GM12878 (cell line): ENCODE measurements around the gene BDH2. TPM values are rescaled to one million over a fixed set of nuclear protein-coding genes. Genes with fewer than 3 reads are reported as not detected.

Experiments used
- ATF7 ChIP-seq: fragments of 450-650 bp; IDR thresholded peaks from 2 replicates; pipeline ENCODE4 v1.6.1; 2016; ENCODE audit warnings: low read depth, mild to moderate bottlenecking
- BACH1 ChIP-seq: fragments of 450-650 bp; IDR thresholded peaks from 2 replicates; pipeline ENCODE4 v1.6.1; 2017; ENCODE audit warnings: mild to moderate bottlenecking, borderline replicate concordance
- EGR1 ChIP-seq, 2 experiments: IDR thresholded peaks; 1 replicate in 1 of 2; 2 replicates in 1 of 2; pipeline ENCODE4 v1.6.1; 2011 to 2012; ENCODE audit warnings: low read depth in 2 of 2, low read length in 2 of 2, borderline replicate concordance in 1 of 2, mild to moderate bottlenecking in 1 of 2, moderate library complexity in 1 of 2
- NR2C2 ChIP-seq: IDR thresholded peaks from 2 replicates; pipeline ENCODE4 v1.6.1; 2011; ENCODE audit warnings: borderline replicate concordance, low read depth; ENCODE audit not compliant: control insufficient read depth, insufficient read length
- POLR2AphosphoS5 ChIP-seq: IDR thresholded peaks from 2 replicates; pipeline ENCODE4 v1.6.1; 2011; ENCODE audit warnings: mild to moderate bottlenecking, low read length, inconsistent platforms
- RCOR1 ChIP-seq: conservative IDR thresholded peaks from 2 replicates; pipeline ENCODE4 v1.6.1; 2012; ENCODE audit warnings: low read depth, low read length, improper control_type of control experiment
- STAT3 ChIP-seq: IDR thresholded peaks from 2 replicates; pipeline ENCODE4 v1.6.1; 2011; ENCODE audit warnings: low read depth, low read length, improper control_type of control experiment
- WRNIP1 ChIP-seq: IDR thresholded peaks from 2 replicates; pipeline ENCODE4 v1.6.1; 2011; ENCODE audit warnings: low read depth, low read length, improper control_type of control experiment, borderline replicate concordance
- YBX1 ChIP-seq: fragments of 450-650 bp; IDR thresholded peaks from 2 replicates; pipeline ENCODE4 v1.6.1; 2016; ENCODE audit warnings: antibody characterized with exemption
- polyA plus RNA-seq, 11 experiments: library from polyadenylated mRNA; depleted of rRNA in 4 of 11; unstranded in 6 of 11; stranded (reverse) in 5 of 11; fragments of >200 nt; fragmentation: Nextera tagmentation in 4 of 11; fragmentation: Illumina TruSeq in 1 of 11; extraction: Ambion mirVana in 4 of 11; extraction: Trizol in 1 of 11; gene quantifications; 1 replicate in 1 of 11; 2 replicates in 10 of 11; pipeline versions ENCODE4 v1.2.1 to v1.2.3, GENCODE V29; 2011 to 2016; ENCODE audit warnings: inconsistent platforms in 2 of 11, missing spikeins in 2 of 11, low read depth in 1 of 11
- total RNA-seq, 4 experiments: library from RNA; depleted of rRNA in 3 of 4; stranded (reverse); fragments of >200 nt in 3 of 4; fragmentation: Illumina TruSeq in 1 of 4; extraction: Trizol in 1 of 4; gene quantifications; 2 replicates each; pipeline versions ENCODE4 v1.2.1 to v1.2.3, GENCODE V29; 2013 to 2021
- TF ChIP-seq, protein P1 (sequence below): IDR thresholded peaks from 2 replicates; pipeline ENCODE4 v1.6.1; 2012; ENCODE audit warnings: low read depth, low read length, improper control_type of control experiment
- TF ChIP-seq, protein P2 (sequence below): fragments of 150-350 bp; IDR thresholded peaks from 2 replicates; pipeline ENCODE4 v1.6.1; 2016; ENCODE audit warnings: low read depth, low read length

Gene BDH2
- total and polyA plus RNA-seq, 10 of the 15 experiments (the other 5 are each of a cell fraction or from before 2014, with no cell fraction given) = 20.9 to 47.3 (median 33.5) TPM

DNA sequence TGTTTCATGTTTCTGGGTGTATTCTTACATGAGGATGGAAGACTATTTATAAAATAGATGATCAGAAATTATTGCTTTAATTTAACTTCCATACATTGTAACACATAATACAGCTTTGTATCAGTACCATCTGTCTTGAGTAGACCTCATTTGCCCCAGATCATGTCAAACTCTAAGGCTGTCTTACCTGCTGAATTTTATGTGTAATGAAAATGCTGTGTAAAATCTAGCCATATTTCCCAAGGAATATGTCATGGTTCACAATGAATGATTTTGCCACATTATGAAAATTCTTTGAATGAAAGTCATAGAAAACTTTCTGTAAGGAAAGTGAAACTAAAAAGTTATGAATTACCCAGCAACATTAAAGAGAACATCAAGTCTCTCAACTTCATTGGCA, 7.4 kb downstream of the BDH2 start (continued):
- TF ChIP-seq, protein P1, sequence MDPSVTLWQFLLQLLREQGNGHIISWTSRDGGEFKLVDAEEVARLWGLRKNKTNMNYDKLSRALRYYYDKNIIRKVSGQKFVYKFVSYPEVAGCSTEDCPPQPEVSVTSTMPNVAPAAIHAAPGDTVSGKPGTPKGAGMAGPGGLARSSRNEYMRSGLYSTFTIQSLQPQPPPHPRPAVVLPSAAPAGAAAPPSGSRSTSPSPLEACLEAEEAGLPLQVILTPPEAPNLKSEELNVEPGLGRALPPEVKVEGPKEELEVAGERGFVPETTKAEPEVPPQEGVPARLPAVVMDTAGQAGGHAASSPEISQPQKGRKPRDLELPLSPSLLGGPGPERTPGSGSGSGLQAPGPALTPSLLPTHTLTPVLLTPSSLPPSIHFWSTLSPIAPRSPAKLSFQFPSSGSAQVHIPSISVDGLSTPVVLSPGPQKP = no peak
- TF ChIP-seq ATF7 = no peak
- TF ChIP-seq BACH1 = no peak
- no peak for TF ChIP-seq NR2C2
- TF ChIP-seq EGR1 (IDR thresholded peaks at IDR 0.05; ENCODE audit: borderline replicate concordance in 1 of 2, low read depth in 2 of 2, low read length in 2 of 2) = no peak
- TF ChIP-seq POLR2AphosphoS5 = no peak
- TF ChIP-seq RCOR1 = no peak
- TF ChIP-seq YBX1 = no peak
- TF ChIP-seq, protein P2, sequence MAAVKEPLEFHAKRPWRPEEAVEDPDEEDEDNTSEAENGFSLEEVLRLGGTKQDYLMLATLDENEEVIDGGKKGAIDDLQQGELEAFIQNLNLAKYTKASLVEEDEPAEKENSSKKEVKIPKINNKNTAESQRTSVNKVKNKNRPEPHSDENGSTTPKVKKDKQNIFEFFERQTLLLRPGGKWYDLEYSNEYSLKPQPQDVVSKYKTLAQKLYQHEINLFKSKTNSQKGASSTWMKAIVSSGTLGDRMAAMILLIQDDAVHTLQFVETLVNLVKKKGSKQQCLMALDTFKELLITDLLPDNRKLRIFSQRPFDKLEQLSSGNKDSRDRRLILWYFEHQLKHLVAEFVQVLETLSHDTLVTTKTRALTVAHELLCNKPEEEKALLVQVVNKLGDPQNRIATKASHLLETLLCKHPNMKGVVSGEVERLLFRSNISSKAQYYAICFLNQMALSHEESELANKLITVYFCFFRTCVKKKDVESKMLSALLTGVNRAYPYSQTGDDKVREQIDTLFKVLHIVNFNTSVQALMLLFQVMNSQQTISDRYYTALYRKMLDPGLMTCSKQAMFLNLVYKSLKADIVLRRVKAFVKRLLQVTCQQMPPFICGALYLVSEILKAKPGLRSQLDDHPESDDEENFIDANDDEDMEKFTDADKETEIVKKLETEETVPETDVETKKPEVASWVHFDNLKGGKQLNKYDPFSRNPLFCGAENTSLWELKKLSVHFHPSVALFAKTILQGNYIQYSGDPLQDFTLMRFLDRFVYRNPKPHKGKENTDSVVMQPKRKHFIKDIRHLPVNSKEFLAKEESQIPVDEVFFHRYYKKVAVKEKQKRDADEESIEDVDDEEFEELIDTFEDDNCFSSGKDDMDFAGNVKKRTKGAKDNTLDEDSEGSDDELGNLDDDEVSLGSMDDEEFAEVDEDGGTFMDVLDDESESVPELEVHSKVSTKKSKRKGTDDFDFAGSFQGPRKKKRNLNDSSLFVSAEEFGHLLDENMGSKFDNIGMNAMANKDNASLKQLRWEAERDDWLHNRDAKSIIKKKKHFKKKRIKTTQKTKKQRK = no peak
- no peak for TF ChIP-seq WRNIP1
- no peak for TF ChIP-seq STAT3
